ENCODE data around the gene PHF2.
"Not testable (repeated sequence)": the region's sequence is repeated elsewhere in the genome, so short reads cannot be mapped to it uniquely, and the experiment has no call there.

PHF2 gene

DNA sequence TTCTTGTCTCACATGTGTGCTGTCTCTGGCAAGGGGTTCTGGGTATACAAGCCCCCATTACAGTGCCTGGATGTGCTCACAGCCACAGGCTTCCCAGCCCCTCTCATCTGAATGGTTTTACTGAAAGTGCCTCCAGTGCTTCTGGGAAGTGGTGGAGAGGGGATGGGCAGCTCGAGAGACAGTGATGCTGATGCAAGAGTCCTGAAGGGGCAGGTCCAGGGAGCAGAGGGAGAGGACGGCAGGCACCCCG lies 93.5 kb downstream of the PHF2 start:
- H3K9ac ChIP-seq (ENCODE audit: low read depth, low read length): no peak overlapping the region
- no peak overlapping the region for H3K4me3 ChIP-seq (ENCODE audit: low read depth, low read length)
- no peaks in the 10 kb centered on the region for H3K4me1 ChIP-seq (ENCODE audit: control insufficient read depth, insufficient read depth, low read length)
- H3K27me3 ChIP-seq (ENCODE audit: control insufficient read depth, insufficient read depth, low read length): no peaks in the 10 kb centered on the region
- H3K9me3 ChIP-seq (ENCODE audit: control insufficient read depth, insufficient read depth, low read length): no peaks in the 10 kb centered on the region
- H3K36me3 ChIP-seq (ENCODE audit: control insufficient read depth, insufficient read depth, low read length): peaks cover 7% of the 10 kb centered on the region
- H3K27ac ChIP-seq (ENCODE audit: low read depth, low read length): no peak overlapping the region

- no peaks in the 10 kb centered on the region for H3K9me3 ChIP-seq (ENCODE audit: control insufficient read depth, insufficient read depth, low read length)
Observed at GRCh38 chr9:93670208-93671019, 94.0 kb downstream of the PHF2 start.

GRCh38 chr9:93671020-93671338 lies 94.6 kb downstream of the PHF2 start:
- no peak overlapping the region for H3K4me3 ChIP-seq (ENCODE audit: low read depth, low read length)
- no peaks in the 10 kb centered on the region for H3K4me1 ChIP-seq (ENCODE audit: control insufficient read depth, insufficient read depth, low read length)
- peaks cover 10% of the 10 kb centered on the region for H3K36me3 ChIP-seq (ENCODE audit: control insufficient read depth, insufficient read depth, low read length)
- H3K9me3 ChIP-seq (ENCODE audit: control insufficient read depth, insufficient read depth, low read length): no peaks in the 10 kb centered on the region
- no peaks in the 10 kb centered on the region for H3K27me3 ChIP-seq (ENCODE audit: control insufficient read depth, insufficient read depth, low read length)
- H3K27ac ChIP-seq (ENCODE audit: low read depth, low read length): no peak overlapping the region
- no peak overlapping the region for H3K9ac ChIP-seq (ENCODE audit: low read depth, low read length)

More at GRCh38 chr9:93670208-93671019, 94.0 kb downstream of the PHF2 start:
- no peaks in the 10 kb centered on the region for H3K27me3 ChIP-seq (ENCODE audit: control insufficient read depth, insufficient read depth, low read length)
- H3K27ac ChIP-seq (ENCODE audit: low read depth, low read length): no peak overlapping the region
- H3K4me3 ChIP-seq (ENCODE audit: low read depth, low read length): no peak overlapping the region
- no peaks in the 10 kb centered on the region for H3K4me1 ChIP-seq (ENCODE audit: control insufficient read depth, insufficient read depth, low read length)
- peaks cover 7% of the 10 kb centered on the region for H3K36me3 ChIP-seq (ENCODE audit: control insufficient read depth, insufficient read depth, low read length)
- no peak overlapping the region for H3K9ac ChIP-seq (ENCODE audit: low read depth, low read length)

GRCh38 chr9:93672330-93673020 lies 96.1 kb downstream of the PHF2 start:
- H3K9me3 ChIP-seq (ENCODE audit: control insufficient read depth, insufficient read depth, low read length); H3K4me3 ChIP-seq (ENCODE audit: low read depth, low read length); H3K27ac ChIP-seq (ENCODE audit: low read depth, low read length); H3K9ac ChIP-seq (ENCODE audit: low read depth, low read length); H3K27me3 ChIP-seq (ENCODE audit: control insufficient read depth, insufficient read depth, low read length); H3K4me1 ChIP-seq (ENCODE audit: control insufficient read depth, insufficient read depth, low read length): not testable (repeated sequence)
- H3K36me3 ChIP-seq (ENCODE audit: control insufficient read depth, insufficient read depth, low read length): peaks cover 10% of the 10 kb centered on the region

- Histone ChIP-seq H3K27ac (ENCODE audit: low read depth, low read length) (no peak overlapping the region), H3K27me3 (ENCODE audit: control insufficient read depth, insufficient read depth, low read length) (no peaks in the 10 kb centered on the region), H3K9me3 (ENCODE audit: control insufficient read depth, insufficient read depth, low read length) (no peaks in the 10 kb centered on the region), H3K4me3 (ENCODE audit: low read depth, low read length) (no peak overlapping the region), H3K9ac (ENCODE audit: low read depth, low read length) (no peak overlapping the region), H3K36me3 (ENCODE audit: control insufficient read depth, insufficient read depth, low read length) (peaks cover 13% of the 10 kb centered on the region), H3K4me1 (ENCODE audit: control insufficient read depth, insufficient read depth, low read length) (no peaks in the 10 kb centered on the region)
Observed at GRCh38 chr9:93673021-93673838, 96.8 kb downstream of the PHF2 start.

DNA sequence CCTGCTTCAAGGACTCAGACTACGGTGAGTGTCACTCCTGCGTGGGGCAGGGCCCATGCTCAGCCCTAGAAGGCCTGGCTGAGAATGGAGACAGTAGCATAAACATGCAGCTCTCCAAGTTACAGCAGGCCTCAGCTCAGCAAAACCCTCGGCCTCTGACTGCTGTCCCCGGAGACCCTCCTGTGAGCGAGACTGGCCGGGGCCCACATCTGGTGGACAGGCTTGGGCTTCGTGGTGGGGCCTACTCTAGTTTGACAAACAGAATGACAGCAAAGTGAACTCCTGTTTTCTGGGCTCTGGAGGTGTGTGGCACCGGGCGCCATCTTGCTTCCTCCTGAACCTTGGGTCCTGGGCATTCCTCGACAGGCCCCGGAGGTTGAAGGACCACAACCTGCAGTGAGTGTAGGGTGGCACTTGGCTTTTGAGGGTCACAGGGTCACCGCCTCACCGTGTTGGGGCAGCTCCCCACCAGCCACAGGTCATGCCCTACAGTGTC lies 97.5 kb downstream of the PHF2 start:
- Histone ChIP-seq H3K4me3 (ENCODE audit: low read depth, low read length) (no peak overlapping the region), H3K36me3 (ENCODE audit: control insufficient read depth, insufficient read depth, low read length) (peaks cover 13% of the 10 kb centered on the region)

GRCh38 chr9:93674580-93675335 lies 98.4 kb downstream of the PHF2 start:
- Histone ChIP-seq H3K36me3 (ENCODE audit: control insufficient read depth, insufficient read depth, low read length) (peaks cover 13% of the 10 kb centered on the region), H3K27ac (ENCODE audit: low read depth, low read length) (no peak overlapping the region), H3K4me1 (ENCODE audit: control insufficient read depth, insufficient read depth, low read length) (no peaks in the 10 kb centered on the region), H3K9ac (ENCODE audit: low read depth, low read length) (no peak overlapping the region), H3K4me3 (ENCODE audit: low read depth, low read length) (no peak overlapping the region), H3K9me3 (ENCODE audit: control insufficient read depth, insufficient read depth, low read length) (no peaks in the 10 kb centered on the region), H3K27me3 (ENCODE audit: control insufficient read depth, insufficient read depth, low read length) (no peaks in the 10 kb centered on the region)

More for the DNA sequence above, 97.5 kb downstream of the PHF2 start:
- Histone ChIP-seq H3K27ac (ENCODE audit: low read depth, low read length) (no peak overlapping the region), H3K27me3 (ENCODE audit: control insufficient read depth, insufficient read depth, low read length) (no peaks in the 10 kb centered on the region), H3K9ac (ENCODE audit: low read depth, low read length) (no peak overlapping the region), H3K4me1 (ENCODE audit: control insufficient read depth, insufficient read depth, low read length) (no peaks in the 10 kb centered on the region), H3K9me3 (ENCODE audit: control insufficient read depth, insufficient read depth, low read length) (no peaks in the 10 kb centered on the region)

DNA sequence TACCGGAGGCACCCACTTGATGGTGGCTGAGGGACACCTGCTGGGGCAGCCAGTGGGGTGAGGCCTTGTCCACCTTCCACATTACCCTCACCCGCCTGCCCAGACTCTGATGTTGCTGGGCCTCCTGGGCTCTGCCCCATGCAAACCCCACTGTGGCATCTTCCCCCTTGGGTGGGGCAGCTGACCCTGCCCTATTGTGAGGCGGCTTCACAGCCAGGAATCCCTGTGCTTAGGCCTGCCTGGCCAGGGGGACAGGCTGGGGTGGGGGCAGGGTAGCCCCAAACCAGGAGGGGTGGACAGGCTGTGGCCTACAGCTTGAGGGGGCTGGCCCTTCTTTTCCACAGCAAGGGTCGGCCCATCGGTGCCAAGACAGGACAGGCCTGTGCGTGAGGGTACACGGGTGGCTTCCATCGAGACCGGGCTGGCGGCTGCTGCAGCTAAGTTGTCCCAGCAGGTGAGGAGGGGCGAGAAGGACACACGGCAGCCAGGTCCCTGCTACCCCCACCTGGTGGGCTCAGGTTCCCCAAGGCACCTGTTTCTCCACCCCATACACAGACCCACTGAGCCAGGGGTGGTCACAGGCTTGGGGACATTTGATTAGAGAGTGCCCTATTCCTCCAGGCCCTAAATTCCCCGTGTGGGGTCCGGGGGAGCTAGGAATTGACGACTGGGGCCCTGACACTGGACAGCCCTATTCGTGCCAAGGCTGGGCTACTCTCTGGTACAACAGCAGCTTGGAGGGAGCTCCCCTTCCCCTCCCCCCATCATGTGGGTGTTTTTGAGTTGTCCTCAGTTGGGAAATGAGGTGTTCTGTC lies 99.2 kb downstream of the PHF2 start:
- Histone ChIP-seq H3K4me1 (ENCODE audit: control insufficient read depth, insufficient read depth, low read length) (no peaks in the 10 kb centered on the region), H3K9me3 (ENCODE audit: control insufficient read depth, insufficient read depth, low read length) (no peaks in the 10 kb centered on the region), H3K27ac (ENCODE audit: low read depth, low read length) (no peak overlapping the region), H3K27me3 (ENCODE audit: control insufficient read depth, insufficient read depth, low read length) (no peaks in the 10 kb centered on the region), H3K4me3 (ENCODE audit: low read depth, low read length) (no peak overlapping the region), H3K36me3 (ENCODE audit: control insufficient read depth, insufficient read depth, low read length) (peaks cover 13% of the 10 kb centered on the region), H3K9ac (ENCODE audit: low read depth, low read length) (no peak overlapping the region)

GRCh38 chr9:93676310-93677047 lies 100.1 kb downstream of the PHF2 start:
- Histone ChIP-seq H3K27ac (ENCODE audit: low read depth, low read length) (no peak overlapping the region), H3K4me1 (ENCODE audit: control insufficient read depth, insufficient read depth, low read length) (no peaks in the 10 kb centered on the region), H3K9me3 (ENCODE audit: control insufficient read depth, insufficient read depth, low read length) (no peaks in the 10 kb centered on the region), H3K4me3 (ENCODE audit: low read depth, low read length) (no peak overlapping the region), H3K27me3 (ENCODE audit: control insufficient read depth, insufficient read depth, low read length) (no peaks in the 10 kb centered on the region), H3K9ac (ENCODE audit: low read depth, low read length) (no peak overlapping the region), H3K36me3 (ENCODE audit: control insufficient read depth, insufficient read depth, low read length) (peaks cover 13% of the 10 kb centered on the region)
